Myocyte (in vitro differentiated cells): ENCODE measurements around the gene OCSTAMP. TPM values are rescaled to one million over a fixed set of nuclear protein-coding genes. Genes with fewer than 3 reads are reported as not detected.

Source experiments
- DNase-seq: peaks from one replicate; pipeline ENCODE4 v3.0.0-alpha.2; 2012; ENCODE audit warnings: low read depth
- total RNA-seq: library from RNA; depleted of rRNA; stranded (reverse); fragments of >200 nt; gene quantifications from 2 replicates; pipeline ENCODE4 v1.2.3, GENCODE V29; 2014

OCSTAMP gene
- total RNA-seq, 1 donor from 2014 or later: not detected

- peak; percentile 29 for DNase-seq
Observed at GRCh38 chr20:46520976-46521579, 29.4 kb downstream of the OCSTAMP start.

- DNase-seq: no peak
Observed at GRCh38 chr20:46520540-46520939, 29.9 kb downstream of the OCSTAMP start.

- no peak for DNase-seq
Observed at GRCh38 chr20:46519471-46520068, 30.9 kb downstream of the OCSTAMP start.

GRCh38 chr20:46512943-46513844, 37.3 kb downstream of the OCSTAMP start, which contains the start of gene ZNF334:
Gene ZNF334, minus strand, starts transcription at chr20:46513559. Its CDS starts 1,457 bp downstream, at chr20:46512102.
- DNase-seq: peak; percentile 2

GRCh38 chr20:46509523-46509922, 40.9 kb downstream of the OCSTAMP start:
- DNase-seq: no peak

- DNase-seq: no peak
Observed at GRCh38 chr20:46507760-46508407, 42.6 kb downstream of the OCSTAMP start.

- peak; percentile 13 for DNase-seq
Observed at GRCh38 chr20:46505506-46505905, 44.9 kb downstream of the OCSTAMP start.

GRCh38 chr20:46501961-46502360, 48.5 kb downstream of the OCSTAMP start:
- DNase-seq: no peak

GRCh38 chr20:46501337-46501942, 49.0 kb downstream of the OCSTAMP start:
- no peak for DNase-seq

GRCh38 chr20:46494077-46494476, 56.4 kb downstream of the OCSTAMP start:
- DNase-seq: no peak

- no peak for DNase-seq
Observed at GRCh38 chr20:46491354-46491753, 59.1 kb downstream of the OCSTAMP start.

Other genes with a start within 250 kb of the OCSTAMP start
- not detected in 2 replicates for gene CDH22, start 242.2 kb downstream of the OCSTAMP start, total RNA-seq
- gene ELMO2, start 144.0 kb downstream of the OCSTAMP start, total RNA-seq: 67.1 and 68.6 TPM in 2 replicates
- gene ZNF334, start 37.1 kb downstream of the OCSTAMP start, total RNA-seq: not detected in 2 replicates
- 0.36 and 0.59 TPM in 2 replicates for gene SLC13A3, start 100.8 kb upstream of the OCSTAMP start, total RNA-seq
- 26.5 and 32.3 TPM in 2 replicates for gene TP53RK, start 138.8 kb upstream of the OCSTAMP start, total RNA-seq
- 25.7 and 25.9 TPM in 2 replicates for gene SLC2A10, start 159.0 kb upstream of the OCSTAMP start, total RNA-seq